ENCODE measurements around the gene DNMT1. TPM values are rescaled to one million over a fixed set of nuclear protein-coding genes. Genes with fewer than 3 reads are reported as not detected.

The DNMT1 gene
- total RNA-seq, 2 experiments from 2014 or later, result 372 to 379 TPM

DNA sequence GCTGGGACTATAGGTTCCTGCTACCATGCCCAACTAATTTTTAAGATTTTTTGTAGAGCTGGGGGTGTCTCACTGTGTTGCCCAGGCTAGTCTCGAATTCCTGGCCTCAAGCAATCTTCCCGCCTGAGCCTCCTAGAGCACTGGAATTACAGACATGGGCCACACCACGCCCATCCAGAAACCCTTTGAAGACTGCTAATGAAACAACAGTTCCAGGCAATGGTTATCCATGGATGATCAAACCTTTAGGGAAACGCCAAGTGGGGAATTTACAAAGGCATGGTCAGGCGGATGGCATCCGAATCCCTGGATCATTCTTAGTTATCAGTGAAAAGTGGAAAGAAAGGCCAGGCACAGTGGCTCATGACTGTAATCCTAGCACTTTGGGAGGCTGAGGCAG, 16.9 kb upstream of the DNMT1 start:
- intact Hi-C loops (cut with micrococcal nuclease), result no loop called here
- TF ChIP-seq, protein P1, sequence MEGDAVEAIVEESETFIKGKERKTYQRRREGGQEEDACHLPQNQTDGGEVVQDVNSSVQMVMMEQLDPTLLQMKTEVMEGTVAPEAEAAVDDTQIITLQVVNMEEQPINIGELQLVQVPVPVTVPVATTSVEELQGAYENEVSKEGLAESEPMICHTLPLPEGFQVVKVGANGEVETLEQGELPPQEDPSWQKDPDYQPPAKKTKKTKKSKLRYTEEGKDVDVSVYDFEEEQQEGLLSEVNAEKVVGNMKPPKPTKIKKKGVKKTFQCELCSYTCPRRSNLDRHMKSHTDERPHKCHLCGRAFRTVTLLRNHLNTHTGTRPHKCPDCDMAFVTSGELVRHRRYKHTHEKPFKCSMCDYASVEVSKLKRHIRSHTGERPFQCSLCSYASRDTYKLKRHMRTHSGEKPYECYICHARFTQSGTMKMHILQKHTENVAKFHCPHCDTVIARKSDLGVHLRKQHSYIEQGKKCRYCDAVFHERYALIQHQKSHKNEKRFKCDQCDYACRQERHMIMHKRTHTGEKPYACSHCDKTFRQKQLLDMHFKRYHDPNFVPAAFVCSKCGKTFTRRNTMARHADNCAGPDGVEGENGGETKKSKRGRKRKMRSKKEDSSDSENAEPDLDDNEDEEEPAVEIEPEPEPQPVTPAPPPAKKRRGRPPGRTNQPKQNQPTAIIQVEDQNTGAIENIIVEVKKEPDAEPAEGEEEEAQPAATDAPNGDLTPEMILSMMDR (IDR thresholded peaks at IDR 0.05), result no peak
- Mint-ChIP-seq H3K9me3 (peaks cover 5% of the 10 kb centered on the region), H3K27me3 (no peaks in the 10 kb centered on the region), H3K36me3 (ENCODE audit: low read depth) (peaks cover 2% of the 10 kb centered on the region), H3K4me3 (no peak overlapping the region), H3K4me1 (ENCODE audit: low read depth) (no peaks in the 10 kb centered on the region), H3K27ac (no peak overlapping the region)
- POLR2A ChIA-PET, result interaction anchor here (0.6 kb wide), 2 partner anchors 85 to 92 kb away, joined by 3 read pairs; partner anchors contain the start of gene EIF3G
- CTCF ChIA-PET, result interaction anchor here (0.7 to 1.4 kb wide), 2 partner anchors 8 to 168 kb away, joined by 3 read pairs; no protein-coding TSS in a partner anchor
- no peak for DNase-seq
- ATAC-seq, result no peak

GRCh38 chr19:10211061-10211460, 16.3 kb upstream of the DNMT1 start:
- CTCF ChIA-PET, result interaction anchor here (0.7 to 2.2 kb wide), 6 partner anchors 9 to 178 kb away, joined by 3 to 6 read pairs (median 3); no protein-coding TSS in a partner anchor
- DNase-seq, result no peak
- Mint-ChIP-seq H3K4me3 (no peak overlapping the region), H3K27me3 (no peaks in the 10 kb centered on the region), H3K27ac (no peak overlapping the region), H3K9me3 (peaks cover 5% of the 10 kb centered on the region), H3K36me3 (ENCODE audit: low read depth) (peaks cover 2% of the 10 kb centered on the region), H3K4me1 (ENCODE audit: low read depth) (no peaks in the 10 kb centered on the region)
- TF ChIP-seq, protein P1 (IDR thresholded peaks at IDR 0.05), result no peak
- no peak for ATAC-seq
- intact Hi-C loops (cut with micrococcal nuclease), result no loop called here
- POLR2A ChIA-PET, result interaction anchor here (0.6 to 1.4 kb wide), 3 partner anchors 16 to 92 kb away, joined by 3 to 6 read pairs (median 3); partner anchors contain the start of genes DNMT1 and EIF3G

DNA sequence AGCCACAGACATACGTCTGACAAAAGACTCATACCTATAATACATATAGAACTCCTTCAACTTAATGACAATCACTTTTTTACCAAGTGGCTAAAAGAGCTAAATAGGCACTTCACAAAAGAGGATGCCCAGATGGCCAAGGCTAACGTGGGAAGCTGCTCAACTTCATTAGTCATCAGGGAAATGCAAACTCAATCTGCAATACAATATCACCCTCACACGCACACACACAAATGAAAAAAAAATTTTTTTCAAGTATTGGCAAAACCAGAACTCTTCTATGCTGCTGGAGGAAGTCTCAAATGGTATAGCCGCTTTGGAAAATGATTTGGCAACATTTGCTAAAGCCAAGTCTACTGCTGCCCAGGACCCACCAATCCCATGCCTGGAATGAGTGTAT, 14.6 kb upstream of the DNMT1 start:
- ATAC-seq (no peak), DNase-seq (no peak)
- Mint-ChIP-seq H3K27me3 (no peaks in the 10 kb centered on the region), H3K27ac (no peak overlapping the region), H3K9me3 (peaks cover 5% of the 10 kb centered on the region), H3K4me1 (ENCODE audit: low read depth) (no peaks in the 10 kb centered on the region), H3K4me3 (no peak overlapping the region), H3K36me3 (ENCODE audit: low read depth) (peaks cover 2% of the 10 kb centered on the region)
- intact Hi-C loops (cut with micrococcal nuclease), result no loop called here
- POLR2A ChIA-PET, result no interaction called here
- CTCF ChIA-PET, result interaction anchor here (2.2 to 4.4 kb wide), 2 partner anchors 11 to 41 kb away, joined by 6 to 18 read pairs; no protein-coding TSS in a partner anchor
- TF ChIP-seq, protein P1 (IDR thresholded peaks at IDR 0.05), result no peak

GRCh38 chr19:10207026-10207425, 12.3 kb upstream of the DNMT1 start:
- Mint-ChIP-seq H3K4me1 (ENCODE audit: low read depth) (no peaks in the 10 kb centered on the region), H3K9me3 (peaks cover 5% of the 10 kb centered on the region), H3K4me3 (no peak overlapping the region), H3K27me3 (no peaks in the 10 kb centered on the region), H3K27ac (no peak overlapping the region), H3K36me3 (ENCODE audit: low read depth) (peaks cover 2% of the 10 kb centered on the region)
- ChIA-PET POLR2A (interaction anchor here (1.0 to 1.6 kb wide), 4 partner anchors 12 to 43 kb away, joined by 3 to 8 read pairs (median 4); partner anchors contain the start of gene DNMT1), CTCF (interaction anchor here (1.1 to 4.4 kb wide), 2 partner anchors 22 to 43 kb away, joined by 5 to 18 read pairs; no protein-coding TSS in a partner anchor)
- ATAC-seq (no peak), DNase-seq (no peak)
- intact Hi-C loops (cut with micrococcal nuclease), result no loop called here
- TF ChIP-seq, protein P1 (IDR thresholded peaks at IDR 0.05), result no peak

- peaks cover 2% of the 10 kb centered on the region for H3K36me3 Mint-ChIP-seq (ENCODE audit: low read depth)
- POLR2A ChIA-PET, result interaction anchor here (0.8 to 1.6 kb wide), 5 partner anchors 12 to 43 kb away, joined by 3 to 8 read pairs (median 3); partner anchors contain the start of gene DNMT1
- H3K4me3 Mint-ChIP-seq, result no peak overlapping the region
- H3K4me1 Mint-ChIP-seq (ENCODE audit: low read depth), result no peaks in the 10 kb centered on the region
- no peak for DNase-seq
- ATAC-seq, result no peak
- intact Hi-C loops (cut with micrococcal nuclease), result no loop called here
- H3K27ac Mint-ChIP-seq, result no peak overlapping the region
- CTCF ChIA-PET, result interaction anchor here (0.5 to 4.4 kb wide), 3 partner anchors 22 to 80 kb away, joined by 3 to 18 read pairs (median 5); no protein-coding TSS in a partner anchor
- peaks cover 5% of the 10 kb centered on the region for H3K9me3 Mint-ChIP-seq
- H3K27me3 Mint-ChIP-seq, result no peaks in the 10 kb centered on the region
- TF ChIP-seq, protein P1 (IDR thresholded peaks at IDR 0.05), result no peak
These were observed 11.6 kb upstream of the DNMT1 start for GRCh38 chr19:10206226-10206885.
